Neural cell (in vitro differentiated cells): ENCODE measurements around the gene ASAP3. TPM values are rescaled to one million over a fixed set of nuclear protein-coding genes. Genes with fewer than 3 reads are reported as not detected.

Experiments
- H2AFZ ChIP-seq: fragments of 200-600, 300-800 bp; sonication (generic), shearing (Covaris generic); 2 replicates; pipeline ENCODE4 v1.6.0; 2014; ENCODE audit warnings: low read depth, mild to moderate bottlenecking, antibody characterized with exemption, low read length, moderate library complexity
- H3F3A ChIP-seq: fragments of 200-600 bp; shearing (Covaris generic); 2 replicates; pipeline ENCODE4 v1.6.1; 2016; ENCODE audit warnings: mild to moderate bottlenecking, moderate library complexity, mixed read lengths, antibody characterized with exemption, low read length; ENCODE audit not compliant: insufficient read depth, poor library complexity, severe bottlenecking
- H3K27ac ChIP-seq: fragments of 200-600, 300-800 bp; sonication (generic), shearing (Covaris generic); 2 replicates; pipeline ENCODE4 v1.5.1; 2014; ENCODE audit warnings: mild to moderate bottlenecking, low read length, moderate library complexity
- H3K27me3 ChIP-seq: fragments of 300-800, 200-600 bp; sonication (generic), shearing (Covaris generic); 2 replicates; pipeline ENCODE4 v1.6.0; 2014; ENCODE audit warnings: mild to moderate bottlenecking, low read depth, low read length, moderate library complexity; ENCODE audit not compliant: insufficient read depth
- H3K36me3 ChIP-seq: fragments of 300-800, 200-600 bp; sonication (generic), shearing (Covaris generic); 2 replicates; pipeline ENCODE4 v1.5.1; 2014; ENCODE audit warnings: mild to moderate bottlenecking, antibody characterized with exemption, low read length, moderate library complexity; ENCODE audit not compliant: insufficient read depth
- H3K4me2 ChIP-seq: fragments of 300-800, 200-600 bp; sonication (generic), shearing (Covaris generic); 2 replicates; pipeline ENCODE4 v1.6.0; 2014; ENCODE audit warnings: mild to moderate bottlenecking, low read length
- H3K4me3 ChIP-seq: fragments of 300-800, 200-600 bp; sonication (generic), shearing (Covaris generic); 2 replicates; pipeline ENCODE4 v1.5.1; 2014; ENCODE audit warnings: mild to moderate bottlenecking, low read length, moderate library complexity
- H3K79me2 ChIP-seq: fragments of 200-600 bp; shearing (Covaris generic); replicated peaks from 2 replicates; pipeline ENCODE4 v1.6.0; 2014; ENCODE audit warnings: mild to moderate bottlenecking, low read length, moderate library complexity; ENCODE audit not compliant: insufficient read depth
- H3K9ac ChIP-seq: fragments of 300-800, 200-600 bp; sonication (generic), shearing (Covaris generic); 2 replicates; pipeline ENCODE4 v1.6.1; 2016; ENCODE audit warnings: mild to moderate bottlenecking, low read length, mixed read lengths
- H3K9me2 ChIP-seq: fragments of 200-600 bp; shearing (Covaris generic); 2 replicates; pipeline ENCODE4 v1.6.1; 2016; ENCODE audit warnings: mild to moderate bottlenecking, low read length, mixed read lengths; ENCODE audit not compliant: insufficient read depth
- H3K9me3 ChIP-seq: fragments of 200-600, 300-800 bp; sonication (generic), shearing (Covaris generic); 2 replicates; pipeline ENCODE4 v1.6.1; 2016; ENCODE audit warnings: mild to moderate bottlenecking, mixed run types, low read length, moderate library complexity, mixed read lengths
- H4K20me1 ChIP-seq: fragments of 200-600 bp; shearing (Covaris generic); 2 replicates; pipeline ENCODE4 v1.6.1; 2016; ENCODE audit warnings: mild to moderate bottlenecking, mixed run types; ENCODE audit not compliant: insufficient read depth
- CTCF ChIP-seq: fragments of 450-650 bp; IDR thresholded peaks from 2 replicates; pipeline ENCODE4 v1.5.1; 2014; ENCODE audit warnings: antibody characterized with exemption, mild to moderate bottlenecking, moderate library complexity; ENCODE audit not compliant: poor library complexity, severe bottlenecking
- EP300 ChIP-seq: fragments of 450-650 bp; conservative IDR thresholded peaks from 2 replicates; pipeline ENCODE4 v1.6.1; 2014; ENCODE audit warnings: antibody characterized with exemption, mild to moderate bottlenecking, moderate library complexity; ENCODE audit not compliant: poor library complexity, severe bottlenecking
- EZH2 ChIP-seq: fragments of 200-600, 300-800 bp; shearing (Covaris generic), sonication (generic); IDR thresholded peaks from 2 replicates; pipeline ENCODE4 v1.6.1; 2014; ENCODE audit warnings: antibody characterized with exemption, low read length, borderline replicate concordance, mild to moderate bottlenecking; ENCODE audit not compliant: insufficient read depth, poor library complexity, severe bottlenecking
- MXI1 ChIP-seq: fragments of 450-650 bp; conservative IDR thresholded peaks from 2 replicates; pipeline ENCODE4 v1.6.1; 2014; ENCODE audit warnings: antibody characterized with exemption, mild to moderate bottlenecking; ENCODE audit not compliant: poor library complexity, severe bottlenecking
- POLR2AphosphoS5 ChIP-seq: IDR thresholded peaks from 2 replicates; pipeline ENCODE4 v1.6.1; 2012
- RAD21 ChIP-seq: fragments of 450-650 bp; conservative IDR thresholded peaks from 2 replicates; pipeline ENCODE4 v1.6.1; 2014; ENCODE audit warnings: antibody characterized with exemption, mild to moderate bottlenecking, moderate library complexity
- REST ChIP-seq: IDR thresholded peaks from 2 replicates; pipeline ENCODE4 v1.6.1; 2012; ENCODE audit warnings: borderline replicate concordance
- SMC3 ChIP-seq: fragments of 450-650 bp; conservative IDR thresholded peaks from 2 replicates; pipeline ENCODE4 v1.6.1; 2014; ENCODE audit warnings: antibody characterized with exemption, mild to moderate bottlenecking, moderate library complexity; ENCODE audit not compliant: poor library complexity
- TAF1 ChIP-seq: IDR thresholded peaks from 2 replicates; pipeline ENCODE4 v1.6.1; 2012; ENCODE audit warnings: low read depth
- polyA plus RNA-seq: library from polyadenylated mRNA; depleted of rRNA; stranded (reverse); fragments of >200 nt; gene quantifications from 2 replicates; pipeline ENCODE4 v1.2.3, GENCODE V29; 2014

The ASAP3 gene
- polyA plus RNA-seq, 1 donor from 2014 or later: 24.9 TPM

- Histone ChIP-seq H3K36me3 (no peaks in the 10 kb centered on the region), H2AFZ (no peak overlapping the region)
Observed at GRCh38 chr1:23530087-23530746, 46.2 kb upstream of the ASAP3 start.

More at GRCh38 chr1:23530087-23530746, 46.2 kb upstream of the ASAP3 start:
- no peaks in the 10 kb centered on the region for H4K20me1 ChIP-seq
- no peaks in the 10 kb centered on the region for H3K79me2 ChIP-seq
- H3F3A ChIP-seq: no peaks in the 10 kb centered on the region
- H3K9me3 ChIP-seq: no peaks in the 10 kb centered on the region
- H3K9me2 ChIP-seq: no peaks in the 10 kb centered on the region
- H3K9ac ChIP-seq: no peak overlapping the region
- peak overlapping the region; percentile 51 for H3K4me2 ChIP-seq
- TF ChIP-seq POLR2AphosphoS5: no peak
- TF ChIP-seq REST: no peak
- TF ChIP-seq RAD21: no peak
- no peak for TF ChIP-seq CTCF
- TF ChIP-seq MXI1: no peak
- TF ChIP-seq TAF1: no peak
- TF ChIP-seq EP300: no peak
- TF ChIP-seq SMC3: no peak
- no peak for TF ChIP-seq EZH2
- peak overlapping the region; percentile 73 for H3K4me3 ChIP-seq
- H3K27ac ChIP-seq: no peak overlapping the region
- H3K27me3 ChIP-seq: no peaks in the 10 kb centered on the region
